ENCODE measurements around the gene PCF11. TPM values are rescaled to one million over a fixed set of nuclear protein-coding genes. Genes with fewer than 3 reads are reported as not detected.

PCF11 gene
- total RNA-seq, 2 experiments from 2014 or later, result 50.3 to 54.1 TPM

GRCh38 chr11:83172551-83172950 lies 15.6 kb downstream of the PCF11 start:
- no peak for DNase-seq
- no peaks in the 10 kb centered on the region for H3K27me3 Mint-ChIP-seq (ENCODE audit: low read depth)
- peaks cover 51% of the 10 kb centered on the region for H3K36me3 Mint-ChIP-seq (ENCODE audit: low read depth)
- peak overlapping the region; percentile 12 for H3K4me3 Mint-ChIP-seq
- no peaks in the 10 kb centered on the region for H3K9me3 Mint-ChIP-seq
- peaks cover 77% of the 10 kb centered on the region for H3K4me1 Mint-ChIP-seq (ENCODE audit: low read depth)
- intact Hi-C loops (cut with micrococcal nuclease), result no loop called here
- peak overlapping the region; percentile 53 for H3K27ac Mint-ChIP-seq
- CTCF ChIA-PET, result interaction anchor here (1.8 kb wide), 1 partner anchor 78 kb away, joined by 4 read pairs; no protein-coding TSS in a partner anchor

GRCh38 chr11:83174008-83174407 lies 17.1 kb downstream of the PCF11 start:
- no peaks in the 10 kb centered on the region for H3K9me3 Mint-ChIP-seq
- no peaks in the 10 kb centered on the region for H3K27me3 Mint-ChIP-seq (ENCODE audit: low read depth)
- no peak for DNase-seq
- peaks cover 65% of the 10 kb centered on the region for H3K4me1 Mint-ChIP-seq (ENCODE audit: low read depth)
- peak overlapping the region; percentile 76 for H3K27ac Mint-ChIP-seq
- H3K4me3 Mint-ChIP-seq, result no peak overlapping the region
- CTCF ChIA-PET, result no interaction called here
- H3K36me3 Mint-ChIP-seq (ENCODE audit: low read depth), result peaks cover 41% of the 10 kb centered on the region
- intact Hi-C loops (cut with micrococcal nuclease), result no loop called here

- Mint-ChIP-seq H3K36me3 (ENCODE audit: low read depth) (peaks cover 40% of the 10 kb centered on the region), H3K27ac (peak overlapping the region; percentile 39), H3K9me3 (no peaks in the 10 kb centered on the region), H3K4me1 (ENCODE audit: low read depth) (peaks cover 52% of the 10 kb centered on the region), H3K27me3 (ENCODE audit: low read depth) (no peaks in the 10 kb centered on the region), H3K4me3 (no peak overlapping the region)
- intact Hi-C loops (cut with micrococcal nuclease), result no loop called here
- DNase-seq, result no peak
- CTCF ChIA-PET, result interaction anchor here (0.9 to 1.6 kb wide), 2 partner anchors 16 to 74 kb away, joined by 3 to 4 read pairs; no protein-coding TSS in a partner anchor
These were observed 18.9 kb downstream of the PCF11 start for GRCh38 chr11:83175815-83176214.

- DNase-seq, result no peak
- no peak overlapping the region for H3K4me3 Mint-ChIP-seq
- intact Hi-C loops (cut with micrococcal nuclease), result no loop called here
- CTCF ChIA-PET, result interaction anchor here (1.1 kb wide), 1 partner anchor 68 kb away, joined by 3 read pairs; no protein-coding TSS in a partner anchor
- H3K27ac Mint-ChIP-seq, result peak overlapping the region; percentile 58
- H3K4me1 Mint-ChIP-seq (ENCODE audit: low read depth), result peaks cover 15% of the 10 kb centered on the region
- no peaks in the 10 kb centered on the region for H3K27me3 Mint-ChIP-seq (ENCODE audit: low read depth)
- no peaks in the 10 kb centered on the region for H3K9me3 Mint-ChIP-seq
- peaks cover 41% of the 10 kb centered on the region for H3K36me3 Mint-ChIP-seq (ENCODE audit: low read depth)
These were observed 24.9 kb downstream of the PCF11 start for GRCh38 chr11:83181815-83182214.

GRCh38 chr11:83185767-83186166 lies 28.8 kb downstream of the PCF11 start:
- intact Hi-C loops (cut with micrococcal nuclease), result no loop called here

GRCh38 chr11:83187465-83187864 lies 30.5 kb downstream of the PCF11 start:
- CTCF ChIA-PET, result interaction anchor here (0.6 kb wide), 1 partner anchor 401 kb away, joined by 3 read pairs; no protein-coding TSS in a partner anchor

More at GRCh38 chr11:83185767-83186166, 28.8 kb downstream of the PCF11 start:
- peaks cover 11% of the 10 kb centered on the region for H3K4me1 Mint-ChIP-seq (ENCODE audit: low read depth)
- no peak overlapping the region for H3K4me3 Mint-ChIP-seq
- no peak for DNase-seq
- H3K36me3 Mint-ChIP-seq (ENCODE audit: low read depth), result peaks cover 37% of the 10 kb centered on the region
- CTCF ChIA-PET, result no interaction called here
- H3K27ac Mint-ChIP-seq, result no peak overlapping the region
- no peaks in the 10 kb centered on the region for H3K27me3 Mint-ChIP-seq (ENCODE audit: low read depth)
- no peaks in the 10 kb centered on the region for H3K9me3 Mint-ChIP-seq

GRCh38 chr11:83191491-83191890 lies 34.6 kb downstream of the PCF11 start:
- Mint-ChIP-seq H3K4me3 (no peak overlapping the region), H3K9me3 (no peaks in the 10 kb centered on the region), H3K27me3 (ENCODE audit: low read depth) (no peaks in the 10 kb centered on the region), H3K27ac (peak overlapping the region; percentile 44), H3K36me3 (ENCODE audit: low read depth) (peaks cover 30% of the 10 kb centered on the region), H3K4me1 (ENCODE audit: low read depth) (peaks cover 36% of the 10 kb centered on the region)
- CTCF ChIA-PET, result interaction anchor here (0.7 kb wide), 1 partner anchor 52 kb away, joined by 3 read pairs; no protein-coding TSS in a partner anchor
- intact Hi-C loops (cut with micrococcal nuclease), result loop anchor here (5.0 kb wide), 1 partner anchor 459 kb away; the partner anchor contains the start of gene FAM181B
- no peak for DNase-seq

More at GRCh38 chr11:83187465-83187864, 30.5 kb downstream of the PCF11 start:
- no peak for DNase-seq
- no peaks in the 10 kb centered on the region for H3K27me3 Mint-ChIP-seq (ENCODE audit: low read depth)
- H3K4me3 Mint-ChIP-seq, result no peak overlapping the region
- peak overlapping the region; percentile 2 for H3K27ac Mint-ChIP-seq
- intact Hi-C loops (cut with micrococcal nuclease), result no loop called here
- H3K36me3 Mint-ChIP-seq (ENCODE audit: low read depth), result peaks cover 36% of the 10 kb centered on the region
- peaks cover 13% of the 10 kb centered on the region for H3K4me1 Mint-ChIP-seq (ENCODE audit: low read depth)
- H3K9me3 Mint-ChIP-seq, result no peaks in the 10 kb centered on the region

GRCh38 chr11:83191986-83192385 lies 35.1 kb downstream of the PCF11 start:
- intact Hi-C loops (cut with micrococcal nuclease), result loop anchor here (5.0 kb wide), 1 partner anchor 460 kb away; the partner anchor contains the start of gene FAM181B
- DNase-seq, result no peak
- CTCF ChIA-PET, result no interaction called here
- Mint-ChIP-seq H3K9me3 (no peaks in the 10 kb centered on the region), H3K36me3 (ENCODE audit: low read depth) (peaks cover 25% of the 10 kb centered on the region), H3K27me3 (ENCODE audit: low read depth) (no peaks in the 10 kb centered on the region), H3K4me1 (ENCODE audit: low read depth) (peaks cover 41% of the 10 kb centered on the region), H3K27ac (peak overlapping the region; percentile 95), H3K4me3 (peak overlapping the region; percentile 95)

GRCh38 chr11:83192606-83193245 lies 35.8 kb downstream of the PCF11 start:
- peaks cover 19% of the 10 kb centered on the region for H3K36me3 Mint-ChIP-seq (ENCODE audit: low read depth)
- H3K4me1 Mint-ChIP-seq (ENCODE audit: low read depth), result peaks cover 43% of the 10 kb centered on the region
- no peaks in the 10 kb centered on the region for H3K9me3 Mint-ChIP-seq
- CTCF ChIA-PET, result interaction anchor here (1.0 kb wide), 1 partner anchor 288 kb away, joined by 3 read pairs; no protein-coding TSS in a partner anchor
- peak overlapping the region; percentile 95 for H3K27ac Mint-ChIP-seq
- peak overlapping the region; percentile 95 for H3K4me3 Mint-ChIP-seq
- no peaks in the 10 kb centered on the region for H3K27me3 Mint-ChIP-seq (ENCODE audit: low read depth)
- intact Hi-C loops (cut with micrococcal nuclease), result loop anchor here (1.0 to 5.0 kb wide), 8 partner anchors 36 to 460 kb away; partner anchors contain the start of genes DDIAS, FAM181B and RAB30
- DNase-seq, result no peak

GRCh38 chr11:83193315-83194280 lies 36.7 kb downstream of the PCF11 start, which contains the start of gene ANKRD42:
TSS of gene ANKRD42 (plus strand) at chr11:83193712. CDS start at chr11:83194671, 959 bp downstream.
- peak within 1 kb of the TSS; percentile 95 for H3K4me3 Mint-ChIP-seq
- H3K27ac Mint-ChIP-seq, result peak within 1 kb of the TSS; percentile 95
- DNase-seq, result peak; percentile 90
- no peaks in the 10 kb centered on the region for H3K9me3 Mint-ChIP-seq
- H3K36me3 Mint-ChIP-seq (ENCODE audit: low read depth), result peaks cover 18% of the 10 kb centered on the region
- H3K4me1 Mint-ChIP-seq (ENCODE audit: low read depth), result peaks cover 44% of the 10 kb centered on the region
- no peaks in the 10 kb centered on the region for H3K27me3 Mint-ChIP-seq (ENCODE audit: low read depth)
- intact Hi-C loops (cut with micrococcal nuclease), result loop anchor here (1.0 to 5.0 kb wide), 10 partner anchors 37 to 461 kb away; partner anchors contain the start of genes DDIAS, FAM181B and RAB30
- CTCF ChIA-PET, result interaction anchor here (0.7 to 1.0 kb wide), 2 partner anchors 24 to 289 kb away, joined by 3 read pairs; no protein-coding TSS in a partner anchor

GRCh38 chr11:83194281-83195142 lies 37.6 kb downstream of the PCF11 start:
- Mint-ChIP-seq H3K27ac (peak overlapping the region; percentile 95), H3K36me3 (ENCODE audit: low read depth) (peaks cover 15% of the 10 kb centered on the region), H3K4me1 (ENCODE audit: low read depth) (peaks cover 41% of the 10 kb centered on the region), H3K27me3 (ENCODE audit: low read depth) (no peaks in the 10 kb centered on the region), H3K4me3 (peak overlapping the region; percentile 95), H3K9me3 (no peaks in the 10 kb centered on the region)
- intact Hi-C loops (cut with micrococcal nuclease), result loop anchor here (1.0 to 5.0 kb wide), 3 partner anchors 56 to 462 kb away; partner anchors contain the start of gene FAM181B
- peak; percentile 64 for DNase-seq
- CTCF ChIA-PET, result interaction anchor here (0.7 to 1.0 kb wide), 2 partner anchors 25 to 36 kb away, joined by 3 read pairs; no protein-coding TSS in a partner anchor

Measured in activated naive CD4-positive, alpha-beta T cell treated with anti-CD3 and anti-CD28 coated beads for 36 hours (primary cell).